Right atrium auricular region (tissue), 2 donors: Measurements from ENCODE around the gene KCNMB2. TPM values are rescaled to one million over a fixed set of nuclear protein-coding genes. Genes with fewer than 3 reads are reported as not detected.
A peak's percentile ranks its signal among the peaks of the same experiment; 100 is the strongest.

Source experiments
- DNase-seq: peaks from one replicate; pipeline ENCODE4 v3.0.0-alpha.2; 2019; ENCODE audit warnings: low spot score
- H3K27ac ChIP-seq, 2 donors: fragments of 200-600 bp; sonication (generic); 1 replicate in 1 of 2; 2 replicates in 1 of 2; pipeline ENCODE4 v1.5.1; 2016 to 2019
- H3K27me3 ChIP-seq, 2 donors: fragments of 200-600 bp; sonication (generic); one replicate each; pipeline versions ENCODE4 v1.5.1 to v1.6.0; 2017 to 2019
- H3K36me3 ChIP-seq: fragments of 200-600 bp; sonication (generic); one replicate; pipeline ENCODE4 v1.5.1; 2016
- H3K4me1 ChIP-seq, 2 donors: fragments of 200-600 bp; sonication (generic); one replicate each; pipeline versions ENCODE4 v1.5.1 to v1.6.0; 2017 to 2019
- H3K4me3 ChIP-seq, 2 donors: fragments of 200-600 bp; sonication (generic); 1 replicate in 1 of 2; 2 replicates in 1 of 2; pipeline ENCODE4 v1.5.1; 2017 to 2019; ENCODE audit warnings: mild to moderate bottlenecking in 1 of 2, moderate library complexity in 1 of 2
- H3K9me3 ChIP-seq, 2 donors: fragments of 200-600 bp; sonication (generic); one replicate each; pipeline ENCODE4 v1.5.1; 2019
- total RNA-seq, 2 donors: library from RNA; depleted of rRNA; stranded (reverse); fragments of >200 nt; gene quantifications; one replicate each; pipeline ENCODE4 v1.1.0, GENCODE V29; 2016
- TF ChIP-seq, protein P1 (sequence below), 2 donors: fragments of 200-600 bp; sonication (generic); IDR thresholded peaks; one replicate each; pipeline ENCODE4 v1.5.1; 2019; ENCODE audit warnings: antibody characterized with exemption in 2 of 2

The KCNMB2 gene
- total RNA-seq, 2 donors from 2014 or later = 2.8 to 18.2 TPM

DNA sequence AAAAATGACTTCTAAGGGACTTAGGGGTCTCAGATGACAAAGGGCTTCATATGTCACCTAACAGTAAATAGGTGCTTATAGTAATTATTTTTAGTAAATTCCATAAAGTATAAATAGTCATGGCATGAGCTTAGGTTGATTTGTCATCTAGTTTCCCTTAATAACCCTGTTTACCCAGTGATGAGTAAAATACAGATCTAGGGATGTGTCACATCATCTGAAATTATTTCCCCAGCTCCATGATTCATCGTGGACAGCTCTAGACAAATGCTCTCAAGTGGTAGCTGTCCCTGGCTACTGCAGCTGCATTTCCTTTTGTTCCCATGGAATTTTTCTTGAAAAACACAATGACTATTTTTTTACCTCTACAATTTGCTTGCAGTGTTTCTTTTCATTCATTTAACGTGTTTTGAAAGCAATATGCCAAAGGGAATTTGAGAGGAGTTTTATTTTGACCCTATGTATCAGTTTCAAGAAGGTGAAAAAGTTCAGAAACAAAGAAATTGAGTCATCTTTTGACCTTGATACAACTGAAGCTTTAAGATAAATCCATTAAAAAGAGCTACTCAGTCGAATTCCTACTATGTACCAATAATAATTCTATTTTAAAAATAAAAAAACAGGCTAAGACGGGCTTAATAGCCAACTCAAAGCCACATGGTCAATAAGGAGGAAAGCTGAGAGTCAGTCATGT is 241.6 kb downstream of the KCNMB2 start:
- H3K27me3 ChIP-seq = no peaks in the 10 kb centered on the region
- TF ChIP-seq, protein P1, sequence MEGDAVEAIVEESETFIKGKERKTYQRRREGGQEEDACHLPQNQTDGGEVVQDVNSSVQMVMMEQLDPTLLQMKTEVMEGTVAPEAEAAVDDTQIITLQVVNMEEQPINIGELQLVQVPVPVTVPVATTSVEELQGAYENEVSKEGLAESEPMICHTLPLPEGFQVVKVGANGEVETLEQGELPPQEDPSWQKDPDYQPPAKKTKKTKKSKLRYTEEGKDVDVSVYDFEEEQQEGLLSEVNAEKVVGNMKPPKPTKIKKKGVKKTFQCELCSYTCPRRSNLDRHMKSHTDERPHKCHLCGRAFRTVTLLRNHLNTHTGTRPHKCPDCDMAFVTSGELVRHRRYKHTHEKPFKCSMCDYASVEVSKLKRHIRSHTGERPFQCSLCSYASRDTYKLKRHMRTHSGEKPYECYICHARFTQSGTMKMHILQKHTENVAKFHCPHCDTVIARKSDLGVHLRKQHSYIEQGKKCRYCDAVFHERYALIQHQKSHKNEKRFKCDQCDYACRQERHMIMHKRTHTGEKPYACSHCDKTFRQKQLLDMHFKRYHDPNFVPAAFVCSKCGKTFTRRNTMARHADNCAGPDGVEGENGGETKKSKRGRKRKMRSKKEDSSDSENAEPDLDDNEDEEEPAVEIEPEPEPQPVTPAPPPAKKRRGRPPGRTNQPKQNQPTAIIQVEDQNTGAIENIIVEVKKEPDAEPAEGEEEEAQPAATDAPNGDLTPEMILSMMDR (IDR thresholded peaks at IDR 0.05) = no peak
- H3K36me3 ChIP-seq = no peaks in the 10 kb centered on the region
- no peak for DNase-seq
- H3K27ac ChIP-seq = peak overlapping the region in 1 of 2 donors; percentile 58
- H3K4me1 ChIP-seq = no peaks in the 10 kb centered on the region
- H3K9me3 ChIP-seq = no peaks in the 10 kb centered on the region
- no peak overlapping the region for H3K4me3 ChIP-seq

DNA sequence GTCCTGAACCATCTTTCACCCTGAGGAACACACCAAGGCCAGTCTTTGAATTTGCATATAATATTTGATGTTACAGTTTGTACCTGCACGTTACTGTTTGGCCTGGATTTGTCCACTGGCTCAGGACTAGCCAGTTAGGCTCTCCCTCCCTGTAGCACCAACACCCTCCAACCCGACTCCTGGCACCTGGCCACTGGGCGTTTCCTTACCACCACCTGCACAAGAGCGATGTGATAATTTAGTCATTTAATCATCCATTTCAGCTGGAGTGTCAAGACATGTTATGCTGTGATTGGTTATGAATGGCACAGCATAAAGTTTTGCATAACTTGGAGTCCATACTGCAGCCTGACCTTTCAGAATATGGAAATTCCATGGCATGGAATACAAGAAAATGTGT is 242.4 kb downstream of the KCNMB2 start:
- no peaks in the 10 kb centered on the region for H3K4me1 ChIP-seq
- TF ChIP-seq, protein P1 (IDR thresholded peaks at IDR 0.05) = no peak
- no peak for DNase-seq
- H3K27me3 ChIP-seq = no peaks in the 10 kb centered on the region
- H3K4me3 ChIP-seq = no peak overlapping the region
- H3K27ac ChIP-seq = no peak overlapping the region
- H3K9me3 ChIP-seq = no peaks in the 10 kb centered on the region
- no peaks in the 10 kb centered on the region for H3K36me3 ChIP-seq

DNA sequence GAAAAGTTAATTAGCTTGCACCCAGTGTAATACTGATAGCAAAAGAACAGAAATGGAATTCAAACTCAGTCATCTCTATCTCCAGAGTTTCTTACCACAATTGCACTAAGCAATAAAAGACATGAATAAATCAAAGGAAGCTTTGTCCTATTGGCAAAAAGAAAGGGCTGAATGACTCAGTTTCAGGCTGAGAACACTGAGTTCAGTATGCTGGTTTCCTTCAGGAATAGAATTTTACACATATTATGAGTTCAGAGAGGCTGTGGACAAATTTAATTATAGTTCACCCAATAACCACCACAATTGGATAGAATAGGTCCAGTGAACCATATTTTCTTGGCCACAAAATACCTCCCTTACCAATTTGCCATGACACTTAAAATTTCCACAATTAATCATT is 249.7 kb downstream of the KCNMB2 start:
- Histone ChIP-seq H3K27me3 (no peaks in the 10 kb centered on the region), H3K4me1 (no peaks in the 10 kb centered on the region), H3K36me3 (no peaks in the 10 kb centered on the region), H3K4me3 (no peak overlapping the region), H3K9me3 (peaks cover 0 to under 1% of the 10 kb centered on the region in 2 donors), H3K27ac (no peak overlapping the region)
- DNase-seq = no peak
- TF ChIP-seq, protein P1 (IDR thresholded peaks at IDR 0.05) = no peak

DNA sequence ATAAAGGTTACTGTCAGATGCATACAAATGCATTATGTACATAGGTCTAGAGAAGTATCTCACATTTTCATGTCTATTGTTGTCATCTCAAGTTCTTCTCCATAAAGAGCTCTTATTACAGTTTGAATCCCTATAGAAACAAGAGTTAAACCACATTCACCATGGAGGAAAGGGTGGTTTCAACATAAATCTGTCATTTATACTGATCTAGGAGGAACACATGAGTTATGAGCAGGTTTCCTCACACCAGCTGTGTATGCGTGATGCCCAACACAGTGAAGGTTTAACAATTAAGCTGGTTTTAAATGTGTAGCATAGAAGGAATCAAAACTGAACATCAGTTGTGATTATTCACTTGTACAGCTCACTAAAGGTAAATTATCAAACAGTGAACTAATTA is 251.7 kb downstream of the KCNMB2 start:
- Histone ChIP-seq H3K4me3 (no peak overlapping the region), H3K4me1 (no peaks in the 10 kb centered on the region), H3K36me3 (no peaks in the 10 kb centered on the region), H3K27me3 (no peaks in the 10 kb centered on the region), H3K27ac (no peak overlapping the region), H3K9me3 (peaks cover 0 to 7% of the 10 kb centered on the region in 2 donors)
- no peak for DNase-seq
- TF ChIP-seq, protein P1 (IDR thresholded peaks at IDR 0.05) = no peak

DNA sequence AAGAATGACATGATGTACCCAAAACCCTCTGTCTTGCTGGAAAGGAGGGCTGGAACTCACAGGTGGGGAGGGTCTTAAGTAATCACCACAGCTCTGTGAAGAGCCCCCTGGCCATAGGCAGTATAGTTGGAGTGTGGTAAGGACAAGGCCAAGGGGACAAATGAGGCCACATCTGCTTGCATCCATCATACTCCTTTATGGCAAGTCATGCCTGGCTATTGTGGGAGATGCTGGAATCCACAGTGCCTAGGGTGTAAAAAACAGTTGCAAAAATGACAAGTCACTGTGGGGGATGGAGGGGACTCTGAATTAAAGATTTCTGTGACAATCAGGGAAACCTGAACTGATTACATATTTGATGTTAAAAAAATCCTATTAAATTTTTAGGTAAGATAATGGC is 258.5 kb downstream of the KCNMB2 start:
- H3K27me3 ChIP-seq = no peaks in the 10 kb centered on the region

More for the DNA sequence above, 258.5 kb downstream of the KCNMB2 start:
- Histone ChIP-seq H3K36me3 (no peaks in the 10 kb centered on the region), H3K27ac (no peak overlapping the region), H3K4me3 (no peak overlapping the region), H3K9me3 (peaks cover 0 to 7% of the 10 kb centered on the region in 2 donors), H3K4me1 (no peaks in the 10 kb centered on the region)
- DNase-seq = no peak
- TF ChIP-seq, protein P1 (IDR thresholded peaks at IDR 0.05) = no peak
